ENCODE measurements around the gene CDC45. TPM values are rescaled to one million over a fixed set of nuclear protein-coding genes. Genes with fewer than 3 reads are reported as not detected.

The CDC45 gene
- total and polyA plus RNA-seq, 2 of the 13 experiments (the other 11 are each of a cell fraction or from before 2014, with no cell fraction given), result 14.4 to 36.3 TPM

- H3K79me2 ChIP-seq (ENCODE audit: insufficient read depth, low read length), result no peaks in the 10 kb centered on the region
- H4K20me1 ChIP-seq (ENCODE audit: insufficient read depth, low read length), result no peaks in the 10 kb centered on the region
- no peak overlapping the region for H3K4me2 ChIP-seq (ENCODE audit: low read depth, low read length)
- H2AFZ ChIP-seq (ENCODE audit: low read length), result no peak overlapping the region
- peaks cover 1 to 13% of the 10 kb centered on the region in 2 experiments; a peak in 3 of 5 replicates for H3K36me3 ChIP-seq (replicated peaks in 1 of 2; ENCODE audit: control insufficient read depth in 1 of 2, insufficient read depth in 2 of 2, low read length in 2 of 2)
- ChIA-PET CTCF (ENCODE audit: low intra/inter-chr PET ratio, low total read pairs) (no interaction called here), POLR2A (no interaction called here)
- H3K27me3 ChIP-seq (ENCODE audit: control insufficient read depth in 1 of 2, insufficient read depth in 2 of 2, low read length in 2 of 2), result no peaks in the 10 kb centered on the region
- no peaks in the 10 kb centered on the region for H3K4me1 ChIP-seq (ENCODE audit: insufficient read depth, low read length)
- DNase-seq (ENCODE audit: low spot score) (no peak), FAIRE-seq (no peak), ATAC-seq (no peak)
- no peak overlapping the region for H3K4me3 ChIP-seq (replicated peaks in 1 of 3; ENCODE audit: insufficient read depth in 1 of 3, low read depth in 2 of 3, low read length in 3 of 3)
- no peak for TF ChIP-seq ZFP41 (CRISPR knock-in tag; IDR thresholded peaks at IDR 0.05; ENCODE audit: borderline replicate concordance)
- TF ChIP-seq NR3C1 (CRISPR knock-in tag; IDR thresholded peaks at IDR 0.05), result no peak
- no peak for TF ChIP-seq SP2 (CRISPR knock-in tag; IDR thresholded peaks at IDR 0.05)
- H3K9ac ChIP-seq (ENCODE audit: insufficient read depth, low read depth, low read length), result no peak overlapping the region
- BruUV-seq (replicated peaks), result no TSS peak
- in situ Hi-C loops (cut with HindIII; ENCODE audit: extremely low pct_ligation_motif_present, low pct_unique_long_range_greater_than_20kb) (no loop called here), intact Hi-C loops (cut with micrococcal nuclease; ENCODE audit: unreplicated experiment) (no loop called here)
- WGBS (ENCODE audit: low lambda C conversion rate), result 86% methylated on average over 1 of the region's 6 CpGs
- H3K27ac ChIP-seq (ENCODE audit: extremely low read length, insufficient read depth, low read length), result no peak overlapping the region
- H3K9me3 ChIP-seq (ENCODE audit: low read length), result no peaks in the 10 kb centered on the region
Measured at GRCh38 chr22:19520007-19520406, 40.3 kb downstream of the CDC45 start.

DNA sequence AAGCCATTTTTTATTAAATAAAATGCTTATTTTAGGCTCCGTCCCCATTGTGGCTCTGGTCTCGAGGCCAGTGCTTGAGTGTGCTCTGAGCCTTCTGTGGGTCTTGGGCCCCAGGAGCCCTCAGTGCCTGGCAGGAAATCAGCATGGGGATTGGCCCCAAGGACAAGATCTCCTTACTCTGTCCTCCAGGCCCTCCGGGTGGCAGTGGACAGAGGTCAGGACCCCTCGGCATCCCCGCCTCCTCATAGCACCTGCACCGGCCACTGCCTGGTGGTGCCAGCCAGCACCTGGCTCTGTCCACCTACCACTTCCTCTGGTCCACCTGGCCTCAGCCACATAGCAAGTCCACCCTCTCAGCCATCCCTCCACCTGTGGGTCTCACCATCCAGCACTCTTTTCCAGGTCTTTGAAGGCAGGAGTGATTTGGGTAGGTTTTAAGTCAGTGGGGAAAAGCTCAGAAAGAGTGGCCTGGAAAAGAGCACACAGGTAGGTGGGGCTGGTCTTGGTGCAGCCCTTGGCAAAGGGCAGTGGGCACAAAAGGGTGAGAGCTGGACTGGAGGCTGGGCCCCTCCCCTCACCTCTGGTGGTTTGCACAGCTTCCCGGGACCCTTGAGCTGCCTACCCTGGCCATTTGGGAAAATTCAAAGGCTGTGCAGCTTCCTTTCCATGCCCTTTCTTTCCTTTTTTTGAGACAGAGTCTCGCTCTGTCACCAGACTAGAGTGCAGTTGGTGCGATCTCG, 41.0 kb downstream of the CDC45 start:
- Histone ChIP-seq H3K4me3 (replicated peaks in 1 of 3; ENCODE audit: insufficient read depth in 1 of 3, low read depth in 2 of 3, low read length in 3 of 3) (no peak overlapping the region), H2AFZ (ENCODE audit: low read length) (no peak overlapping the region), H3K36me3 (replicated peaks in 1 of 2; ENCODE audit: control insufficient read depth in 1 of 2, insufficient read depth in 2 of 2, low read length in 2 of 2) (peaks cover 0 to 5% of the 10 kb centered on the region in 2 experiments; a peak in 3 of 5 replicates), H3K27me3 (ENCODE audit: control insufficient read depth in 1 of 2, insufficient read depth in 2 of 2, low read length in 2 of 2) (no peaks in the 10 kb centered on the region), H4K20me1 (ENCODE audit: insufficient read depth, low read length) (no peaks in the 10 kb centered on the region), H3K79me2 (ENCODE audit: insufficient read depth, low read length) (no peaks in the 10 kb centered on the region), H3K4me2 (ENCODE audit: low read depth, low read length) (no peak overlapping the region), H3K4me1 (ENCODE audit: insufficient read depth, low read length) (no peaks in the 10 kb centered on the region), H3K27ac (ENCODE audit: extremely low read length, insufficient read depth, low read length) (no peak overlapping the region), H3K9ac (ENCODE audit: insufficient read depth, low read depth, low read length) (no peak overlapping the region), H3K9me3 (ENCODE audit: low read length) (no peaks in the 10 kb centered on the region)
- in situ Hi-C loops (cut with HindIII; ENCODE audit: extremely low pct_ligation_motif_present, low pct_unique_long_range_greater_than_20kb) (no loop called here), intact Hi-C loops (cut with micrococcal nuclease; ENCODE audit: unreplicated experiment) (no loop called here)
- BruUV-seq (replicated peaks), result no TSS peak
- 100% methylated on average over 8 of the region's 10 CpGs for WGBS (ENCODE audit: low lambda C conversion rate)
- ChIA-PET POLR2A (no interaction called here), CTCF (ENCODE audit: low intra/inter-chr PET ratio, low total read pairs) (no interaction called here)
- DNase-seq (ENCODE audit: low spot score) (no peak), ATAC-seq (no peak), FAIRE-seq (no peak)
- TF ChIP-seq NFIB (CRISPR knock-in tag; IDR thresholded peaks at IDR 0.05; ENCODE audit: borderline replicate concordance) (no peak), HOXA7 (CRISPR knock-in tag; IDR thresholded peaks at IDR 0.05) (no peak), FOSL2 (CRISPR knock-in tag; IDR thresholded peaks at IDR 0.05) (no peak), ZNF7 (CRISPR knock-in tag; IDR thresholded peaks at IDR 0.05) (no peak), UBTF (CRISPR knock-in tag; IDR thresholded peaks at IDR 0.05) (no peak), ERF (CRISPR knock-in tag; IDR thresholded peaks at IDR 0.05) (no peak), ZNF782 (CRISPR knock-in tag; IDR thresholded peaks at IDR 0.05; ENCODE audit: borderline replicate concordance) (no peak), ZNF124 (CRISPR knock-in tag; IDR thresholded peaks at IDR 0.05) (no peak), RCOR2 (CRISPR knock-in tag; IDR thresholded peaks at IDR 0.05) (no peak), ZNF580 (CRISPR knock-in tag; IDR thresholded peaks at IDR 0.05; ENCODE audit: borderline replicate concordance, low read depth) (no peak), EHMT2 (IDR thresholded peaks at IDR 0.05; ENCODE audit: borderline replicate concordance, low read depth, low read length) (no peak), NR1H2 (CRISPR knock-in tag; IDR thresholded peaks at IDR 0.05; ENCODE audit: borderline replicate concordance, low read depth) (no peak)
- TF ChIP-seq, protein P1, sequence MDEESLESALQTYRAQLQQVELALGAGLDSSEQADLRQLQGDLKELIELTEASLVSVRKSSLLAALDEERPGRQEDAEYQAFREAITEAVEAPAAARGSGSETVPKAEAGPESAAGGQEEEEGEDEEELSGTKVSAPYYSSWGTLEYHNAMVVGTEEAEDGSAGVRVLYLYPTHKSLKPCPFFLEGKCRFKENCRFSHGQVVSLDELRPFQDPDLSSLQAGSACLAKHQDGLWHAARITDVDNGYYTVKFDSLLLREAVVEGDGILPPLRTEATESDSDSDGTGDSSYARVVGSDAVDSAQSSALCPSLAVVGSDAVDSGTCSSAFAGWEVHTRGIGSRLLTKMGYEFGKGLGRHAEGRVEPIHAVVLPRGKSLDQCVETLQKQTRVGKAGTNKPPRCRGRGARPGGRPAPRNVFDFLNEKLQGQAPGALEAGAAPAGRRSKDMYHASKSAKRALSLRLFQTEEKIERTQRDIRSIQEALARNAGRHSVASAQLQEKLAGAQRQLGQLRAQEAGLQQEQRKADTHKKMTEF (CRISPR knock-in tag; IDR thresholded peaks at IDR 0.05), result no peak

Measured in HepG2 (cell line).